ENCODE results near the gene TREH.

- TF ChIP-seq POLR2AphosphoS5 (IDR thresholded peaks at IDR 0.05; ENCODE audit: low read depth, low read length) (no peak), CTCF (IDR thresholded peaks at IDR 0.05) (no peak), REST (IDR thresholded peaks at IDR 0.05; ENCODE audit: insufficient read depth in 1 of 2, low read depth in 2 of 2, low read length in 1 of 2) (no peak), SIN3A (IDR thresholded peaks at IDR 0.05; ENCODE audit: borderline replicate concordance, insufficient read depth, low read depth, low read length) (no peak), TCF7L2 (IDR thresholded peaks at IDR 0.05; ENCODE audit: low read depth, low read length) (no peak)
Measured at GRCh38 chr11:118627566-118627965, 51.9 kb downstream of the TREH start.
